NCI-H2081 (cell line): ENCODE measurements around the gene PIEZO2.

Source experiments
- DNase-seq, 2 experiments: peaks; one replicate each; lab custom pipeline; 2025; lab: John Stamatoyannopoulos, UW

Gene PIEZO2

DNA sequence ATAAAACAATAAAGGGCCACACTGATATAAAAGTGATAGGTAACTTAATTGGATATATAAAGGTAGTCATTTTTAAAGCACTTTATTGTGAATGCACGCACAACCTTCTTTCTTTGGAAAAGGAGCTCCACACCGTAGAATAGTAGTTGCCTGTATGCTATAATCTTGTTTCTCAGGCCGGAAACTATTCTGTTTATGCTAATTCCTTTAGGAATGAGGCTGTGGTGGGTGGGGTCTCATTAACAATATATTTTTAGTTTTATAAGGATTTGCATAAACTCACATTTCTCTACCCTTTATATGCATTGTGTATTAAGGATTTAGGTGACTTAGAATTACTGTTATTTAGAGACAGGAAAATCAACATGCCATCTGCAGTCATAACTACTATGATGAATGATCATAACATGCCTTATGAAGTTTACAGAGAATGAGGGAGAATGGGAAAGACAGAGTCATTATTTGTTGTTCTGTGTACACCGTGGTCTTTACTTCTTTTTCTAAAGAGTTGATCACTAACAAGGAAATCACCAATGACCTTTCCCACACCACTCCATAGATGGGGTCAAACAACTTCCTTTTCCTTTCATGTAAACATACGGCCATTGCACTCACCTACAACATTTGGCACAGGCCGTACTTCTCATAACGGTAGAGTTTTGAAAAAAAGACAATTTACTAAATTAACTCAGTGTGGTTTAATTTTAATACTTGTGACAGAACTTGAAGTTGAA, 84.5 kb downstream of the PIEZO2 start:
- no peak for DNase-seq

- no peak for DNase-seq
Observed at GRCh38 chr18:11064106-11064505, 85.3 kb downstream of the PIEZO2 start.

DNA sequence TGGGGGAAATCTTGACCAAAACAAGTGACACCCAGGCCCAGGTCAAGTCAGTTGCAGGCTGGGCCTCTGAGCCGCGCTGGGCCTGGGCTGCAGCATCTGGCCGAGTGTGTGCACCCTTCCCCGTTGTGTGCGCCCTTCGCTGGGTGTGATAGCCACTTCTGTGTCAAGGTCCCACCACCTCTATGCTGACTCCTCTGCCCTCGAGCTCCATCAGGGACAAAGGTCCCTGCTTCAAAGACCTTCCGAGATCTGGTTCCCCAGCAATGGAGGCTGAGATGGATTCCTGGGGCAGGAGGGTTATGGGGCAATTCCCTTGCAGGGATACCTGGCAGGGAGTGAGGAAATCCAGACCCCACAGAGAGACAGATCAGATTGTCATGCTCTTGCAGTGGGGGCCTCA, 93.6 kb downstream of the PIEZO2 start:
- DNase-seq: no peak

DNA sequence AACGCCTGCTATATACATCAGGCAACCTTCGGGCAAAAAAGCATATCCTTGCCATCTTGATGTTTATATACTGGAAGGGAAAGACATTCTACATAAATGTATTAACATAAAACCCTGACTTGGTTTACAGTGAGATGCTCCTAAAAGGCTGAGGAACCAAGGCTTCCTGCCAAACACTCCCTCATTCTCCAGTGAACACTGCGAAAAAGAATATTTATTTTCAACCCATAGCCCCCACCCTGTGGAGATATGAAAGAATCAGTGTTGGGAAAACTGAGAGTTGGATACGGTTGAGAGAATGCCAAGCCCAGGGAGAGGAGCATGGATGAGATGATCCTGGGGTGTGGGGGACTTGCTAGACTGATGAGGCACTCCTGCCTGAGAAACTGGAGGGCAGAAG, 94.9 kb downstream of the PIEZO2 start:
- no peak for DNase-seq

- DNase-seq: no peak
Observed at GRCh38 chr18:11053293-11053692, 96.1 kb downstream of the PIEZO2 start.

DNA sequence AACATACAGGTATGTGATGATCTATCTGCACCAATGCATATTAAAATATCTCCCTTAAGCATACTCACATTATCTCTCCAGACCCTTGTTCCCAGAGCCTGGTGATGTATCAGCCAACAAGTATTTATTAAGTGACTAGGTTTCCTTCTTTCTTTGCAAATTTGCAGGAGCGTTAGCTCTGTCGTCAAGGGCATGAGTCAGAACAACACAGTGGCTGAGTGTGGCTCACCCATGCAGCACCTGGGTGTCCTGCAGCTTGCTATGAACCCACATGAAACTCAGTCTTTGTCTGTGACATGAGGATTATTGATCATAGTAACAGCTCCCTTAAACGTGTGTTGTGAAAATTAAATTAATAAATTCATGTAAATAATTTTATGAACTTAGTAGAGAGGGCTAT, 96.6 kb downstream of the PIEZO2 start:
- no peak for DNase-seq

- DNase-seq: no peak
Observed at GRCh38 chr18:11051462-11051861, 97.9 kb downstream of the PIEZO2 start.

DNA sequence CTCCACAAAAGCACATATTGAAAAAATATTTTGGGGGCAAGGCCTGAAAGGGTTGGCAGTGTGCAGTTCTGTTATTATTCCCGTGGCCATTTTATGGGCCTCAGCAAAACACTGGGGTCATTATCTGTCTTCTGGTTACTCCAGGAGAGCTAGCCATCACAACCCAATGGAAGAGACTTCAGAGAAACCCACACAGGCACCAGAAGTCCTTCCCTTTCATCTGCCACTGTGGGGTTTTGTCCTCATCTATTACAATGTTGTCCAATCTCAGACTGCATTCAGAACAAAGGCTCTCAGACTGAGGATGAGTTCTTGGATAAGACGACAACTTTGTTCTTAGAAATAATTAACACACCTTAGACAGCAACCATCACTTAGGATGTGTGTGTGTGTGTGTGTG, 98.4 kb downstream of the PIEZO2 start:
- no peak for DNase-seq

DNA sequence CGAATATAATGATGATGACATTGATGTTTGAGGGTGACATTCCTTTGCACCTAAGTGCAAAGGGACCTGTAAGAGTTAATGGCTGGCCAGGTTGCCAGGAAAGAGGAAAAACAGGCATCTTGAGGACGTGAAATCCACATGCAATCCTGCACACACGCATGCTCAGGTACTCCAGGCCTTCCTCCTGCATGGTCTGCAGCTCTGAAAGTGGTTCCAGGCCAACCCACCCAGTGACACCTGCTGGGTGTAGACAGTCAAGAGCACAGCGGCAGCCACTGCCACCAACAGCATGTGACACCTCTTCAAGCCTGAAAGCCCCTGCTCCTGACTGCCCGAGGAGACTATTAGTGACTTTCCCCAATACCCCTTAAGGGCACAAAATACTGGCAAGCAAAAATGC, 101.6 kb downstream of the PIEZO2 start:
- DNase-seq: no peak

- DNase-seq: no peak
Observed at GRCh38 chr18:11047156-11047555, 102.2 kb downstream of the PIEZO2 start.

DNA sequence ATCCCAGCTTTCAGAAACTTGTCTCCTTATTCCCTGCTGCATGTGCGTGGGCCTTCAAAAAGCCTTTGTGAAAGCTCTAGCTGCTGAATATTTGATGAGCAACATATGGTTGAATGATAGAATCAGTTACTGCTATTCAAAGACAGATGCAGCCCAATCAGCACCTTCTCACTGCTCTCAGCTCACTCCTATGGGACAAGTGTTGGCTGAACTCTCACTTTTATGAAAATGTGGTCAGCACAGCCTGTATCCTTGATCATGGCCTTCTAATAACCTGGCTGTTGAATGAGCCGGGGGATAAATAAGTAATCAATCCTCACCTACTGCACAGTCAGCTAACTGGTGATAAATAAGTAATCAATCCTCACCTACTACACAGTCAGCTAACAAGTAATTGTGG, 103.2 kb downstream of the PIEZO2 start:
- DNase-seq: no peak

GRCh38 chr18:11043694-11044093, 105.7 kb downstream of the PIEZO2 start:
- DNase-seq: no peak

- DNase-seq: no peak
Observed at GRCh38 chr18:11042247-11042646, 107.1 kb downstream of the PIEZO2 start.

GRCh38 chr18:11040823-11041656, 108.3 kb downstream of the PIEZO2 start:
- DNase-seq: peak; percentile 9 to 25

DNA sequence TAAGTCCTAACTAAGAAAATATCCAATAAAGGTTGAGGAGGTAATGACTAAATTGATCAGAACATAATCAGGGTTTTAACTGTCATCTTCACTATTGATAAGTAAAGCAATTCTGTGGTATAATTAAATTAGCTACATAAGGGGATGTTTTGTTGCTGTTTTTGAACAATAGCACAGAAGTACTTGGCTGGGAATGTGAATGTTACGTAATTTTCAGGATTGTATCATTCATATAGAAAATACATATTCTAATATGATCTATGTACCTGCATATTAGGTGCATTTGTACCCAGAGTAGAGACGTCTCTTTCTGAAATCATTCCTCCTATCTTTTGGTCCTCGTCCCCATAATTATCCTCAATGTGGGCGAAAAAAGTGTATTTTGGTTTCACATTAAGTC, 109.0 kb downstream of the PIEZO2 start:
- DNase-seq: no peak

DNA sequence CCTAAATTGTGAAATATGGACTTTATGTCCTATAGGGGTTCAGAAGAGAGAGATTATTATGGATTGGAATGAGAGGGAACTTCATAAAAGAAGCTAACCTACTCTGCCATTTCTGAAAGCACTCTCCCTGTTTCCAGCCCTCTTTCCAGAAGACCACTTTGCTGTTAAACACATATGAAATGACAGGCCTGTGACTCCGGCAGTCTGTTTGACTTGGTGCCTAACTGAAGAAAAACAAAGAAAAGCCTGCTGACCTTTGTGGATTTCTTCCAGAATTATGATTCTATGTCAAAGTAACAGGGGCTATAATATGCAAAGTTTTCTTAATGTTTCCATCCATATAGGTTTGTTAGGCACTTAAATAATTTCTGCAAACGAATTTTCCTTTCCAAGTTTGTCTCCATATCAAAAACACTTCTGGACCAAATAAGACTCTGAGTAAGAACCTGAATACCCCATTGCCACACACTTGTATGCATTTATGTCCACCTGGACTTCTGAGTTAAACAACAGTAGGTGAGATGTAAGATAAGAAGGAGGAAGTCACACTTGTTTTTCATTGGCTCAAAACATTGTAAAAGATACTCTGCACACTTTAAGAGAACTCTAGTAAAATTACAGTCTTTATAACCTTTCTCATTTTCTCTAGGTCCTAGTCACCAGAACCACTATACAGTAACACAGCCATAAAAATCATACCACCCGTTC, 111.7 kb downstream of the PIEZO2 start:
- DNase-seq: no peak

DNA sequence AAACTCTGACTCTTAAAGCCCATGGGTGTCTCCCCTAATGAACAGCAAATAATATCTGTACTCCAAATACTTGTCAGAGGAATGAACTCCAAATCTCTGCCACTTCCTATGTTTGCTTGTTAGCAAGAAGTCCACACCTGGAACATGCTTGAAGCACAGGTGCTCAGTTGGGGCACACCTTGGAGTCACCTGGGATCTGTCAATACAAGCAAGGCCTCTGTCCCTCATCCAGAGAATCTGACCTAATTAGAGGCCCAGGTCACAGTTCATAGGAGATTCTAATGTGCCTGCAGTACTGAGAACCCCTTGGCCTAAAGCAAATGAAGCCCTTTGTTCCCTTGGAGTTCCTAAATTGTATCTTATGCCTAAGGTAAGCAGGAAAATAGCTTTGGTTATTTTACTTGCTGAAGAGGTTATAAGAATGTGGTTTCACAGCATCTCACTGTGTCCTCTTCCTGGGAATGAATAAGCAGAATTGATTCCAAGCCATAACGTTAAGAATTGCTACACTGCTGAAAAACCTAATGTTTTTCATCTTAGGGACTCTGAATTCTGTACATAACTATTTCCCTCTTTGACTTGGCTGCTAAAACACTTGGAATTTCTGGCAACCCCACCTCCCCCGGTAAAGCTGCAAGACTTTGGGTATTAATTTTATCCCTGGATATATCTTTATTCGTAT, 113.4 kb downstream of the PIEZO2 start:
- no peak for DNase-seq

DNA sequence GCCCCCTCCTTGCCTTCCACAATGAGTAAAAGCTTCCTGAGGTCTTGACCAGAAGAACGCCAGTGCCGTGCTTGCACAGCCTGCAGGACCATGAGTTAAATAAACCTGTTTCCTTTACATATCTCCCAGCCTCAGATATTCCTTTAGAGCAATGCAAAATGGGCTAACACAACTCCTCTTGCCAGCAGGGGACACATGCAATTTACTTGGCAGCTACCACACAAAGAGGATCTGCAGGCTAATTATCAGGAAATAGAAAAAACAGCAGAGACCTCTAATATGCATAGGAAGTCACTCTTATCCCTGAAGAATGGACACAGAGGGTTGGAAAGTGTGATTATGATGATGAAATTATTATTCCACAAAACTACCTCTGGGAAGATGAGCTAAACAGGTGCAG, 114.0 kb downstream of the PIEZO2 start:
- DNase-seq: no peak

DNA sequence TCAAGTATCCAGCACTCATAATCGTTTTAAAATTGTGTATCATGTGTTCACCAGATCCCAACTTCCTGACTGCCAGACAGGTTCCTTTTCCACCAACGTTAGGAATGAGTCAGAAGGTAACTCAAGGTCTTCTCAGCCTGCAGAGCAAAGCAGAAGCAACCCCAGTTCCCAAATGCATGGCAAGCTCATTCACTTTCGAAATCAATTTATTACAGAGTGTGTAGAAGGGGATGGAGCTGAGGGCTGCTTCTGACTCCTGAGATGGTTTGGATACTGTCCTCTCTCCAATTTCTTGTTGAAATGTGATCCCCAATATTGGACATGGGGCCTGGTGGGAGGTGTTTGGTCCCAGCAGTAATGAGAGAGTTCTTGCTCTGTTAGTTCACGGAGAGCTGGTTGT, 114.5 kb downstream of the PIEZO2 start:
- no peak for DNase-seq

- DNase-seq: no peak
Observed at GRCh38 chr18:11033503-11033902, 115.9 kb downstream of the PIEZO2 start.

- DNase-seq: no peak
Observed at GRCh38 chr18:11031966-11032365, 117.4 kb downstream of the PIEZO2 start.

GRCh38 chr18:11029021-11029420, 120.3 kb downstream of the PIEZO2 start:
- no peak for DNase-seq
